Pancreas (tissue), 10 donors: Measurements from ENCODE around the gene CEP41. TPM values are rescaled to one million over a fixed set of nuclear protein-coding genes. Genes with fewer than 3 reads are reported as not detected.
A peak's percentile ranks its signal among the peaks of the same experiment; 100 is the strongest.

Source experiments
- ATAC-seq, 4 donors: fragments of 200-7000 bp; cut with Tn5 transposase; one replicate each; pipeline versions ENCODE4 v1.8.0 to v1.9.1; 2020; ENCODE audit warnings: mild to moderate bottlenecking in 4 of 4, moderate library complexity in 4 of 4
- DNase-seq, 6 donors: peaks; one replicate each; pipeline ENCODE4 v3.0.0-alpha.2; 2020
- FAIRE-seq: peaks from 2 replicates; lab custom pipeline; 2012; peaks lifted over from hg19 to GRCh38; lab: Jason Lieb, UNC
- H3K27ac ChIP-seq, 4 donors: fragments of 200-600 bp; sonication (generic); 1 replicate in 3 of 4; 2 replicates in 1 of 4; pipeline versions ENCODE4 v1.5.0 to v1.8.0; 2020
- H3K27me3 ChIP-seq, 4 donors: fragments of 200-600 bp; one replicate each; pipeline ENCODE4 v1.8.0; 2021
- H3K36me3 ChIP-seq, 3 donors: fragments of 200-600 bp; sonication (generic) in 1 of 3; one replicate each; pipeline versions ENCODE4 v1.5.0 to v1.8.0; 2020 to 2021
- H3K4me1 ChIP-seq, 3 donors: fragments of 200-600 bp; one replicate each; pipeline ENCODE4 v1.8.0; 2021
- H3K4me3 ChIP-seq, 4 donors: fragments of 200-600 bp; sonication (generic) in 2 of 4; one replicate each; pipeline versions ENCODE4 v1.5.0 to v1.8.0; 2020 to 2021
- H3K9me3 ChIP-seq, 4 donors: fragments of 200-600 bp; one replicate each; pipeline ENCODE4 v1.8.0; 2021
- WGBS, 2 donors: extraction: QIAGEN DNeasy Blood & Tissue Kit; methylation state at CpG; one replicate each; pipeline ENCODE4 v1.1.7; 2013; 5-methylcytosine and 5-hydroxymethylcytosine counted together
- intact Hi-C, 3 donors: fragments of 100-400 bp; cut with DNase I; formaldehyde crosslinking; loops; one replicate each; pipeline versions ENCODE4 v1.11.1 to v1.14.2; 2022
- polyA plus RNA-seq, 2 donors: library from polyadenylated mRNA; stranded (reverse); fragments of 200-250 nt; gene quantifications; one replicate each; pipeline ENCODE4 v1.2.3, GENCODE V29; 2013
- total RNA-seq, 6 donors: library from RNA; stranded (reverse); fragmentation: NEBNext Ultra II Directional in 4 of 6; extraction: Animal tissue kit (Norgen Biotek cat#: 25700) in 4 of 6; gene quantifications; one replicate each; pipeline versions ENCODE4 v1.2.1 to v1.2.4, GENCODE V29; 2021 to 2023
- TF ChIP-seq, protein P1 (sequence below), 4 donors: fragments of 200-600 bp; sonication (generic) in 3 of 4; IDR thresholded peaks; one replicate each; pipeline versions ENCODE4 v1.5.0 to v1.8.0; 2021; ENCODE audit warnings: antibody characterized with exemption in 4 of 4
- donor health status: healthy with polysubstance abuse.
- donor health status: DM: no; HTN: no; CAD: no; lungs with moderate emphysema.
- donor health status: DM: no; HTN: no; CAD: no.
- donor health status: control.
- donor health status: control.
- donor health status: Bipolar disorder and iron deficiency.
- donor health status: DM: yes; HTN: yes; CAD: no.
- donor health status: DM: no; HTN: no; CAD: no.
- donor health status: DM: no; HTN: no; CAD: no.
- donor health status: DM: yes; HTN: yes; CAD: no.

The CEP41 gene
- total and polyA plus RNA-seq, 8 donors: 1.8 to 10.3 (median 4.5) TPM

DNA sequence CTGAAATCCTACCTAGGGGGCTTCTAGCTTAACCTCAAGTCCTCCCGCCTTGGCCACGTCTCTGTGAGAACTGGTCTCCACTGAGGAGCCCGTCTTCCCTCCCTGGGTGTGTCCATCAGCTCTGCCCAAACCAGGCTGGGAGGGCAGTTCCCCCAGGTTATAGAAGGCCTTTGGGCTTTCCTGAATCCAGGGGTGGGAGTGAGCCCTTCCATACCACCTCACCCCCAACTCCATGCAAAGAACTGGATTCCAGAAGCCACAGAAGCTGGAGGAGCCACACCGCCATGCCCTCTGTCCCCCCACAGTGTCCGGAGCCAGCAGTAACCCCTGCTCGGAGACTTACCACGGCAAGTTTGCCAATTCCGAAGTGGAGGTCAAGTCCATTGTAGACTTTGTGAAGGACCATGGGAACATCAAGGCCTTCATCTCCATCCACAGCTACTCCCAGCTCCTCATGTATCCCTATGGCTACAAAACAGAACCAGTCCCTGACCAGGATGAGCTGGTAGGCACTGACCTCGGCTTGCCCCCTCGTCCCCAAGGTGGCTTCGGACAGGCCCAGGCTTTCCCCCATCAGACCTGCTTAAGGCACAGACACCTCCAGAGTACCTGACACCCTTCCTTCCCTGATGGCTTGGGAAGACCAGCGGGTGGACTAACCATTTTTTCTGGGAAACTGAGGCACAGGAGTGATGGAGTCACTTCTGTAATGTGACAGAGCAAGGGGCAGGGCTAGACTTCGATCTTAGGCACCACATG is 55.8 kb downstream of the CEP41 start:
- Histone ChIP-seq H3K27me3 (no peaks in the 10 kb centered on the region), H3K9me3 (no peaks in the 10 kb centered on the region), H3K4me1 (no peaks in the 10 kb centered on the region), H3K27ac (peak overlapping the region; percentile 91 to 96 (median 96)), H3K4me3 (peak overlapping the region in 3 of 4 donors; percentile 35 to 64 (median 54)), H3K36me3 (peaks cover 0 to 37% (median 0%) of the 10 kb centered on the region in 3 donors)
- FAIRE-seq (no peak), DNase-seq (peak in 4 of 6 donors; percentile 59 to 79 (median 60)), ATAC-seq (no peak)
- TF ChIP-seq, protein P1, sequence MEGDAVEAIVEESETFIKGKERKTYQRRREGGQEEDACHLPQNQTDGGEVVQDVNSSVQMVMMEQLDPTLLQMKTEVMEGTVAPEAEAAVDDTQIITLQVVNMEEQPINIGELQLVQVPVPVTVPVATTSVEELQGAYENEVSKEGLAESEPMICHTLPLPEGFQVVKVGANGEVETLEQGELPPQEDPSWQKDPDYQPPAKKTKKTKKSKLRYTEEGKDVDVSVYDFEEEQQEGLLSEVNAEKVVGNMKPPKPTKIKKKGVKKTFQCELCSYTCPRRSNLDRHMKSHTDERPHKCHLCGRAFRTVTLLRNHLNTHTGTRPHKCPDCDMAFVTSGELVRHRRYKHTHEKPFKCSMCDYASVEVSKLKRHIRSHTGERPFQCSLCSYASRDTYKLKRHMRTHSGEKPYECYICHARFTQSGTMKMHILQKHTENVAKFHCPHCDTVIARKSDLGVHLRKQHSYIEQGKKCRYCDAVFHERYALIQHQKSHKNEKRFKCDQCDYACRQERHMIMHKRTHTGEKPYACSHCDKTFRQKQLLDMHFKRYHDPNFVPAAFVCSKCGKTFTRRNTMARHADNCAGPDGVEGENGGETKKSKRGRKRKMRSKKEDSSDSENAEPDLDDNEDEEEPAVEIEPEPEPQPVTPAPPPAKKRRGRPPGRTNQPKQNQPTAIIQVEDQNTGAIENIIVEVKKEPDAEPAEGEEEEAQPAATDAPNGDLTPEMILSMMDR (IDR thresholded peaks at IDR 0.05): no peak
- 44 to 46% methylated on average over 13 of the region's 13 CpGs for WGBS, 2 donors
- intact Hi-C loops: loop anchor here in 1 of 3 donors (5.0 kb wide), 2 partner anchors 98 to 108 kb away; no protein-coding TSS in a partner anchor

DNA sequence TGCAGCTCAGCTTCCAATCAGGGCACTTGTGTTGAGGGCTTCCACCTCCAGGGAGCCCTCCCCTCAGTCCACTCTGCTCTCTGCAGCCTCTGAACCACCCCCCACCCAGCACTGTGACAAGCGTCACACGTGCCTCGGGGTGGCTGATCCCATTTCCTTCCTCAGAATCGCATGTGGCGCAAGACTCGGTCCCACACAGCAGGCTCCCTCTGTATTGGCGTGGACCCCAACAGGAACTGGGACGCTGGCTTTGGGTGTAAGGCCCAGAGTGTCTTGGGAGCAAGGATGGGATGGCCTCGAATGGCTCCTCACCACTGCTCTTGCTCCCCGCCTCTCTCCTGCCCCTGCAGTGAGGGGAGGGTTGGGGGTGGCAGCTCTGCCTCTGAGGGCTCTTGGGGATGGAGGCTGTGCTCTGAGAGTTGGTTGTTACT is 56.4 kb downstream of the CEP41 start:
- ATAC-seq: no peak
- TF ChIP-seq, protein P1 (IDR thresholded peaks at IDR 0.05): no peak
- peak overlapping the region; percentile 91 to 96 (median 96) for H3K27ac ChIP-seq
- H3K4me3 ChIP-seq: peak overlapping the region in 3 of 4 donors; percentile 35 to 64 (median 54)
- no peaks in the 10 kb centered on the region for H3K27me3 ChIP-seq
- H3K36me3 ChIP-seq: peaks cover 0 to 37% (median 0%) of the 10 kb centered on the region in 3 donors
- intact Hi-C loops: loop anchor here in 1 of 3 donors (5.0 kb wide), 1 partner anchor 97 kb away; no protein-coding TSS in a partner anchor
- 42 to 50% methylated on average over 10 of the region's 10 CpGs for WGBS, 2 donors
- no peak for FAIRE-seq
- DNase-seq: peak in 5 of 6 donors; percentile 45 to 81 (median 67)
- H3K4me1 ChIP-seq: peaks cover 0 to 5% (median 0%) of the 10 kb centered on the region in 3 donors
- H3K9me3 ChIP-seq: no peaks in the 10 kb centered on the region

DNA sequence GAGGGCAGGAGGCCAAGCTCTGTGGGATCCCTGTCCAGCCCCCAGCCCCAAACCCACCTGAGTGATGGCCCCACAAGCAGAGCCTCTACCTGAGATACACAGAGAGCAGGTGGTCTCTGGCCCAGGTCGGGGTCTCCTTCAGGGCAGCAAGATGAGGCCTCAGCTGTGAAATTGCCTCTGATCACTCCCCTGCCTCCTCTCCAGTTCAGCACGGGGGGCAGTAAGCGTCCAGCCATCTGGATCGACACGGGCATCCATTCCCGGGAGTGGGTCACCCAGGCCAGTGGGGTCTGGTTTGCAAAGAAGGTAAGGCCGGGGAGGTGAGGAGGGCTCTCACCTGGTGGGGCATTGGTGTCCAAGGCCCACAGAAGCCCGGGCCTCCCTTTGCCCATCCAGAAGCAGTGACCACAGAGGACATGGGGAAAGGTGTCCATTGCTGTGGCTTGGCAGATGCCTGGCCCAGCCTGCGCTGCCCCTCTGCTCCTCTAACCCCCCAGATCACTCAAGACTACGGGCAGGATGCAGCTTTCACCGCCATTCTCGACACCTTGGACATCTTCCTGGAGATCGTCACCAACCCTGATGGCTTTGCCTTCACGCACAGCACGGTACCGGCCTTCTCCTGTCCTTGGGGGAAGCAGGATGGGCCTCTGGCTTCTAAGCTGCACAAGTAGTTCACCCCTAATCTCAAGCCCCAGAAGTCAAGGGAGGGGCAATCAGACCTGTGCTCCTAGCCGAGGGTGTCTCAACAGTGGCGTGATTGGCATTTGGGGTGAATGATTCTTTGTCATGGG is 57.4 kb downstream of the CEP41 start:
- peak overlapping the region in 3 of 4 donors; percentile 35 to 64 (median 54) for H3K4me3 ChIP-seq
- H3K36me3 ChIP-seq: peaks cover 0 to 37% (median 0%) of the 10 kb centered on the region in 3 donors
- peak overlapping the region; percentile 91 to 96 (median 96) for H3K27ac ChIP-seq
- intact Hi-C loops: loop anchor here in 1 of 3 donors (5.0 kb wide), 1 partner anchor 96 kb away; no protein-coding TSS in a partner anchor
- H3K4me1 ChIP-seq: peaks cover 0 to 15% (median 7%) of the 10 kb centered on the region in 3 donors
- DNase-seq (peak in 5 of 6 donors; percentile 27 to 87 (median 61)), FAIRE-seq (no peak), ATAC-seq (no peak)
- H3K27me3 ChIP-seq: no peaks in the 10 kb centered on the region
- TF ChIP-seq, protein P1 (IDR thresholded peaks at IDR 0.05): no peak
- 39 to 48% methylated on average over 17 to 18 of the region's 18 CpGs for WGBS, 2 donors
- no peaks in the 10 kb centered on the region for H3K9me3 ChIP-seq

DNA sequence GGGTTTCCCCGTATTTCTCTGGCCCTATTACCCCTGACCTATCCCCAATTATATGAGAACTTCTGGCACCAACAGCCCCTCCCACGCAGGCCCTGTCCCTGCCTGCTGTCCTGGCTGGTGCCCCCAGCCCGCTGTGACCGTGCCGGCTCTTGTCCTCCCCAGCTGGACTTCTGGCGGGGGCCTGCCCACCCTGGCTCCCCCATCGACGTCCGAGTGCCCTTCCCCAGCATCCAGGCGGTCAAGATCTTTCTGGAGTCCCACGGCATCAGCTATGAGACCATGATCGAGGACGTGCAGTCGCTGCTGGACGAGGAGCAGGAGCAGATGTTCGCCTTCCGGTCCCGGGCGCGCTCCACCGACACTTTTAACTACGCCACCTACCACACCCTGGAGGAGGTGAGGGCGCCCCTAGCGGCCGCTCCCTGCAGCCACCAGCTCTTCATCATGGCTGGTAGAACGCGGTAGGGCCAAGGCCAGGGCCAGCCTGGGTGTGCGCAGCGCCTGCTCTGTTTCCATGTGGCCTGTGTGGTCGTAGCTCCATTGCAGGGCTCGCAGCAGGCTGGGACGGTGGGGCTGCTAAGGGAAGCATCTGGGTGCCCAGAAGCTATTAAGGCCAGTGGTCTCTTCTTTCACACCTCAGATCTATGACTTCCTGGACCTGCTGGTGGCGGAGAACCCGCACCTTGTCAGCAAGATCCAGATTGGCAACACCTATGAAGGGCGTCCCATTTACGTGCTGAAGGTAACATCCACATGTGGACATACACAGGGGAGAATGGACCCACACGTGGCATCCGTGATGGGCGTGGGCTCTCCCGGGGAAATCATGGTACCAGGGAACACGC is 59.1 kb downstream of the CEP41 start:
- Histone ChIP-seq H3K4me3 (peak overlapping the region; percentile 10 to 64 (median 44)), H3K36me3 (peaks cover 0 to 37% (median 0%) of the 10 kb centered on the region in 3 donors), H3K9me3 (no peaks in the 10 kb centered on the region), H3K4me1 (peaks cover 0 to 16% (median 7%) of the 10 kb centered on the region in 3 donors), H3K27ac (peak overlapping the region; percentile 91 to 96 (median 96)), H3K27me3 (no peaks in the 10 kb centered on the region)
- TF ChIP-seq, protein P1 (IDR thresholded peaks at IDR 0.05): peak; percentile 34 to 68 (median 59)
- ATAC-seq: peak; percentile 19 to 39 (median 34)
- intact Hi-C loops: loop anchor here in 1 of 3 donors (5.0 kb wide), 1 partner anchor 94 kb away; no protein-coding TSS in a partner anchor
- peak; percentile 74 to 95 (median 90) for DNase-seq
- no peak for FAIRE-seq
- WGBS, 2 donors: 43 to 47% methylated on average over 39 to 41 of the region's 41 CpGs
